ENCODE data around the gene PRKG1. TPM values are rescaled to one million over a fixed set of nuclear protein-coding genes. Genes with fewer than 3 reads are reported as not detected.

The PRKG1 gene
- total RNA-seq, 1 experiment from 2014 or later = 0.09 TPM

DNA sequence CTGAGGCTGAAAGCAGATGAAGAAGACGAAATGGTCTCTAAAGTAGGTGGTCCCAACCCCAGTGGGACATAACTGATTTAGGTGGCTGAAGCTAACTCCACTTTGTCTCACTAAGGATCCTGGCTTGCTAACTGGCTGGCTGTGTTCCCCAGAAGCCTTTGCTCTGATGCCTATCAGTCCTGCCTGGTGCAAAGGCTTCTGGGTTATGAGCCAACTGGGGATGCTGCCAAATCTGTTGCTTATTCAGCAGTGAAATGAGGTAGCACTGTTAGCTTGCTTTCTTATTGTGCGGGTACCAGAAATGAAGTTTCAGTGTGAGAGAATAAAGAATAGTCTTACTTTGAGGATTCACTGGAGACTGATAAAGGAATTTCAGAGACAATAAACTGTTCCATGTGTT, 18.1 kb downstream of the PRKG1 start:
- H3K4me1 ChIP-seq = no peaks in the 10 kb centered on the region
- H3K27me3 Mint-ChIP-seq (ENCODE audit: insufficient read depth, unreplicated experiment) = peaks cover 9% of the 10 kb centered on the region
- H3K36me3 ChIP-seq (ENCODE audit: control insufficient read depth, insufficient read depth, low read length) = no peaks in the 10 kb centered on the region
- no peaks in the 10 kb centered on the region for H3K27me3 ChIP-seq (replicated peaks; ENCODE audit: control insufficient read depth, insufficient read depth, low read length)
- TF ChIP-seq, protein P1, sequence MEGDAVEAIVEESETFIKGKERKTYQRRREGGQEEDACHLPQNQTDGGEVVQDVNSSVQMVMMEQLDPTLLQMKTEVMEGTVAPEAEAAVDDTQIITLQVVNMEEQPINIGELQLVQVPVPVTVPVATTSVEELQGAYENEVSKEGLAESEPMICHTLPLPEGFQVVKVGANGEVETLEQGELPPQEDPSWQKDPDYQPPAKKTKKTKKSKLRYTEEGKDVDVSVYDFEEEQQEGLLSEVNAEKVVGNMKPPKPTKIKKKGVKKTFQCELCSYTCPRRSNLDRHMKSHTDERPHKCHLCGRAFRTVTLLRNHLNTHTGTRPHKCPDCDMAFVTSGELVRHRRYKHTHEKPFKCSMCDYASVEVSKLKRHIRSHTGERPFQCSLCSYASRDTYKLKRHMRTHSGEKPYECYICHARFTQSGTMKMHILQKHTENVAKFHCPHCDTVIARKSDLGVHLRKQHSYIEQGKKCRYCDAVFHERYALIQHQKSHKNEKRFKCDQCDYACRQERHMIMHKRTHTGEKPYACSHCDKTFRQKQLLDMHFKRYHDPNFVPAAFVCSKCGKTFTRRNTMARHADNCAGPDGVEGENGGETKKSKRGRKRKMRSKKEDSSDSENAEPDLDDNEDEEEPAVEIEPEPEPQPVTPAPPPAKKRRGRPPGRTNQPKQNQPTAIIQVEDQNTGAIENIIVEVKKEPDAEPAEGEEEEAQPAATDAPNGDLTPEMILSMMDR (IDR thresholded peaks at IDR 0.05; ENCODE audit: insufficient read depth in 1 of 2, low read depth in 1 of 2, low read length in 1 of 2, severe bottlenecking in 1 of 2, unreplicated experiment in 1 of 2) = no peak
- no peaks in the 10 kb centered on the region for H3K4me1 Mint-ChIP-seq (ENCODE audit: low read depth, unreplicated experiment)
- CTCF ChIA-PET = no interaction called here
- intact Hi-C loops (cut with micrococcal nuclease; ENCODE audit: unreplicated experiment) = no loop called here
- no peaks in the 10 kb centered on the region for H3K36me3 Mint-ChIP-seq (ENCODE audit: insufficient read depth, unreplicated experiment)
- DNase-seq = no peak
- POLR2A ChIA-PET = no interaction called here
- no peaks in the 10 kb centered on the region for H3K9me3 ChIP-seq
- BruUV-seq (replicated peaks) = no TSS peak
- H3K9me3 Mint-ChIP-seq (ENCODE audit: unreplicated experiment) = no peaks in the 10 kb centered on the region
- H3K4me3 ChIP-seq (ENCODE audit: low read depth, low read length) = no peak overlapping the region
- H3K27ac Mint-ChIP-seq (ENCODE audit: unreplicated experiment) = no peak overlapping the region
- no peak overlapping the region for H3K4me3 Mint-ChIP-seq (ENCODE audit: unreplicated experiment)

DNA sequence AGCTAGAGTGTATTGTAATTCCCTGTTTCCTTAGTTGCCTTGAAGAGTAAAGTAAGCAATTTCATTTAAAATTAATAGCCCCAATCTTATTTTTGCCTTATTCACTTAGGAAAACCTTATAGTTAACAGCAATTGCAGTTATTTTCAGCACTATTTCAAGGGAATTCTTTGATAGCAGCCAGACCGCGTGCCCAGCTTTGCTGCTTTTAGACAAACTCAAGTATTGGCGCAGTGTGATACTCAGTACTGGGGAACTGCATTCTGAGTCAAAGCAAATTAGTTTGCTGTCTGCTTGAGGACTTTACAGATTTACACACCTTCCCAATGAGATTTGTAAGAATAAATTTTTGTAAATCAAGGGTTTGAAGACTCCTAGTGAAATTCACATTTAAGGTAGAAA, 21.2 kb downstream of the PRKG1 start:
- no TSS peak for BruUV-seq (replicated peaks)
- peaks cover 6% of the 10 kb centered on the region for H3K27me3 Mint-ChIP-seq (ENCODE audit: insufficient read depth, unreplicated experiment)

DNA sequence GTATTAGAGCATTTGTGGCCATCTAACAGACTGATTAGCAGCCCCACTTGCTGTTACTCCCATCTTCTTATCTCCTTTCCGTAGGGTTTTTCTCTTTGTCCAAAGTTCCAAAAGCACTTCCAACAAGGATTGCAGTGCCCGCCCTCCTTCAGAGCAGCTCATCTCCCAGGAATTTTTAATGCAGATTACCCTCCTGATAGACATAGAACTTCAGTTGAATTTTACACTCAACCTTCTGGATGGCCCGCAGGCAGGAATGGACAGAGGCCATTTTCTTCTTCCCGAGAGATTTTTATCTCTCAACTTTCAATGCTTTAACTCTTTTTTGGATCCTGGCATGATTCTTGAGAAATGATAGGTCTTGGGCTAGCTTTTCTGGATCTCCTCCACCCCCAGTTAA, 23.3 kb downstream of the PRKG1 start:
- ChIA-PET POLR2A (no interaction called here), CTCF (no interaction called here)
- no peak overlapping the region for H3K4me3 Mint-ChIP-seq (ENCODE audit: unreplicated experiment)
- Histone ChIP-seq H3K9me3 (no peaks in the 10 kb centered on the region), H3K4me3 (ENCODE audit: low read depth, low read length) (no peak overlapping the region), H3K36me3 (ENCODE audit: control insufficient read depth, insufficient read depth, low read length) (no peaks in the 10 kb centered on the region), H3K27me3 (replicated peaks; ENCODE audit: control insufficient read depth, insufficient read depth, low read length) (no peaks in the 10 kb centered on the region; the same call in 1 of the 2 replicates), H3K4me1 (no peaks in the 10 kb centered on the region)
- no peak for DNase-seq
- intact Hi-C loops (cut with micrococcal nuclease; ENCODE audit: unreplicated experiment) = no loop called here
- no peak overlapping the region for H3K27ac Mint-ChIP-seq (ENCODE audit: unreplicated experiment)
- peaks cover 9% of the 10 kb centered on the region for H3K27me3 Mint-ChIP-seq (ENCODE audit: insufficient read depth, unreplicated experiment)
- no TSS peak for BruUV-seq (replicated peaks)
- no peaks in the 10 kb centered on the region for H3K4me1 Mint-ChIP-seq (ENCODE audit: low read depth, unreplicated experiment)
- TF ChIP-seq, protein P1 (IDR thresholded peaks at IDR 0.05; ENCODE audit: insufficient read depth in 1 of 2, low read depth in 1 of 2, low read length in 1 of 2, severe bottlenecking in 1 of 2, unreplicated experiment in 1 of 2) = no peak
- no peaks in the 10 kb centered on the region for H3K36me3 Mint-ChIP-seq (ENCODE audit: insufficient read depth, unreplicated experiment)
- H3K9me3 Mint-ChIP-seq (ENCODE audit: unreplicated experiment) = no peaks in the 10 kb centered on the region

More for the DNA sequence above, 21.2 kb downstream of the PRKG1 start:
- ChIA-PET CTCF (no interaction called here), POLR2A (no interaction called here)
- no peaks in the 10 kb centered on the region for H3K4me1 Mint-ChIP-seq (ENCODE audit: low read depth, unreplicated experiment)
- Histone ChIP-seq H3K27me3 (replicated peaks; ENCODE audit: control insufficient read depth, insufficient read depth, low read length) (no peaks in the 10 kb centered on the region; the same call in 1 of the 2 replicates), H3K4me3 (ENCODE audit: low read depth, low read length) (no peak overlapping the region), H3K36me3 (ENCODE audit: control insufficient read depth, insufficient read depth, low read length) (no peaks in the 10 kb centered on the region), H3K4me1 (no peaks in the 10 kb centered on the region), H3K9me3 (no peaks in the 10 kb centered on the region)
- no peak overlapping the region for H3K27ac Mint-ChIP-seq (ENCODE audit: unreplicated experiment)
- DNase-seq = no peak
- H3K9me3 Mint-ChIP-seq (ENCODE audit: unreplicated experiment) = no peaks in the 10 kb centered on the region
- intact Hi-C loops (cut with micrococcal nuclease; ENCODE audit: unreplicated experiment) = no loop called here
- no peaks in the 10 kb centered on the region for H3K36me3 Mint-ChIP-seq (ENCODE audit: insufficient read depth, unreplicated experiment)
- no peak overlapping the region for H3K4me3 Mint-ChIP-seq (ENCODE audit: unreplicated experiment)
- TF ChIP-seq, protein P1 (IDR thresholded peaks at IDR 0.05; ENCODE audit: insufficient read depth in 1 of 2, low read depth in 1 of 2, low read length in 1 of 2, severe bottlenecking in 1 of 2, unreplicated experiment in 1 of 2) = no peak

Data from Caco-2 (cell line).